K562 (cell line): ENCODE measurements around the gene SULT1A4.
"Not testable (repeated sequence)": the region's sequence is repeated elsewhere in the genome, so short reads cannot be mapped to it uniquely, and the experiment has no call there.

Experiments used
- CTCF ChIP-seq, 3 experiments: IDR thresholded peaks in 2 of 3; conservative IDR thresholded peaks in 1 of 3; 2 replicates each; pipeline ENCODE4 v1.5.1; 2011 to 2012; ENCODE audit warnings: low read length in 3 of 3, mild to moderate bottlenecking in 3 of 3, control low read depth in 2 of 3, improper control_type of control experiment in 1 of 3, inconsistent platforms in 1 of 3, low read depth in 1 of 3, mixed read lengths in 1 of 3, moderate library complexity in 1 of 3; ENCODE audit not compliant: insufficient read depth in 2 of 3
- FOXM1 ChIP-seq, 2 experiments: fragments of 450-650 bp in 1 of 2; sonication (generic) in 1 of 2; formaldehyde crosslinking in 1 of 2; IDR thresholded peaks; 2 replicates each; pipeline versions ENCODE4 v1.6.1 to v1.9.0; 2017 to 2022; ENCODE audit warnings: low read depth in 2 of 2, mild to moderate bottlenecking in 2 of 2, missing genetic modification reagents in 1 of 2, moderate library complexity in 1 of 2
- GABPB1 ChIP-seq: sonication (generic); formaldehyde crosslinking; IDR thresholded peaks from 2 replicates; pipeline ENCODE4 v1.8.0; 2022; ENCODE audit warnings: mild to moderate bottlenecking, missing genetic modification reagents
- GTF2E2 ChIP-seq: fragments of 200-800 bp; sonication (Bioruptor generic); IDR thresholded peaks from 2 replicates; pipeline ENCODE4 v1.6.1; 2016; ENCODE audit warnings: missing genetic modification characterization, missing compliant biosample characterization
- HIVEP1 ChIP-seq: fragments of 250-450 bp; sonication (Bioruptor Pico); IDR thresholded peaks from 2 replicates; pipeline ENCODE4 v1.4.0; 2020; ENCODE audit warnings: mild to moderate bottlenecking
- IRF1 ChIP-seq: sonication (generic); formaldehyde crosslinking; IDR thresholded peaks from 2 replicates; pipeline ENCODE4 v1.8.0; 2022; ENCODE audit warnings: missing genetic modification reagents, mild to moderate bottlenecking, borderline replicate concordance
- MYC ChIP-seq, 2 experiments: fragments of 250-450 bp in 1 of 2; sonication (Bioruptor Pico) in 1 of 2; IDR thresholded peaks; 2 replicates each; pipeline versions ENCODE4 v1.5.1 to v1.6.1; 2012 to 2021; ENCODE audit warnings: low read depth in 2 of 2, borderline replicate concordance in 1 of 2, improper control_type of control experiment in 1 of 2, low read length in 1 of 2, mild to moderate bottlenecking in 1 of 2, moderate library complexity in 1 of 2
- PREB ChIP-seq: sonication (generic); formaldehyde crosslinking; IDR thresholded peaks from 2 replicates; pipeline ENCODE4 v1.8.1; 2023; ENCODE audit warnings: mild to moderate bottlenecking, missing genetic modification reagents
- REST ChIP-seq, 2 experiments: fragments of 450-650 bp; formaldehyde crosslinking in 1 of 2; IDR thresholded peaks; 2 replicates each; pipeline versions ENCODE4 v1.4.0 to v1.6.1; 2014 to 2020; ENCODE audit warnings: mild to moderate bottlenecking in 2 of 2, borderline replicate concordance in 1 of 2, low read depth in 1 of 2
- ZNF277 ChIP-seq: fragments of 250-450 bp; sonication (Bioruptor Pico); IDR thresholded peaks from 2 replicates; pipeline ENCODE4 v1.8.0; 2022; ENCODE audit warnings: inconsistent platforms, mild to moderate bottlenecking, moderate library complexity, borderline replicate concordance

- TF ChIP-seq GABPB1 (CRISPR knock-in tag); FOXM1 (IDR thresholded peaks at IDR 0.05; ENCODE audit: low read depth); FOXM1 (CRISPR knock-in tag; IDR thresholded peaks at IDR 0.05; ENCODE audit: low read depth); ZNF277 (CRISPR knock-in tag); PREB; REST (IDR thresholded peaks at IDR 0.05; ENCODE audit: borderline replicate concordance); REST (CRISPR knock-in tag; IDR thresholded peaks at IDR 0.05; ENCODE audit: low read depth); GTF2E2 (tag); CTCF (IDR thresholded peaks at IDR 0.05 in 2 of 3, conservative IDR thresholded peaks at IDR 0.05 in 1 of 3; ENCODE audit: insufficient read depth in 2 of 3, low read depth in 1 of 3, low read length in 3 of 3); HIVEP1 (CRISPR knock-in tag); IRF1 (CRISPR knock-in tag); MYC (IDR thresholded peaks at IDR 0.05; ENCODE audit: low read depth, low read length); MYC (CRISPR knock-in tag; IDR thresholded peaks at IDR 0.05; ENCODE audit: borderline replicate concordance, low read depth): not testable (repeated sequence)
Observed at GRCh38 chr16:29453754-29454153, 6.0 kb upstream of the SULT1A4 start.
